GM23248 (cell line): ENCODE measurements around the gene LHCGR. TPM values are rescaled to one million over a fixed set of nuclear protein-coding genes. Genes with fewer than 3 reads are reported as not detected.

ENCODE experiments used
- DNase-seq: peaks from one replicate; pipeline ENCODE4 v3.0.0-alpha.2; 2015
- H2AFZ ChIP-seq: fragments of 200-600 bp; sonication (generic); 2 replicates; pipeline ENCODE4 v1.6.1; 2016; ENCODE audit warnings: antibody characterized with exemption
- H3F3A ChIP-seq: fragments of 200-600 bp; sonication (generic); 2 replicates; pipeline ENCODE4 v1.6.1; 2016; ENCODE audit warnings: mild to moderate bottlenecking, antibody characterized with exemption, mixed run types; ENCODE audit not compliant: insufficient read depth
- H3K27ac ChIP-seq: fragments of 200-600 bp; sonication (generic); 2 replicates; pipeline ENCODE4 v1.5.1; 2016; ENCODE audit warnings: mild to moderate bottlenecking
- H3K27me3 ChIP-seq: fragments of 200-600 bp; sonication (generic); replicated peaks from 2 replicates; pipeline ENCODE4 v1.6.1; 2016; ENCODE audit warnings: mild to moderate bottlenecking; ENCODE audit not compliant: insufficient read depth
- H3K36me3 ChIP-seq: fragments of 200-600 bp; sonication (generic); 2 replicates; pipeline ENCODE4 v1.6.1; 2016; ENCODE audit warnings: low read depth, mild to moderate bottlenecking
- H3K4me1 ChIP-seq: fragments of 200-600 bp; sonication (generic); 2 replicates; pipeline ENCODE4 v1.6.1; 2016; ENCODE audit warnings: mild to moderate bottlenecking; ENCODE audit not compliant: insufficient read depth
- H3K4me2 ChIP-seq: fragments of 200-600 bp; sonication (generic); one replicate; pipeline ENCODE4 v1.6.1; 2016; ENCODE audit warnings: mild to moderate bottlenecking; ENCODE audit not compliant: unreplicated experiment
- H3K4me3 ChIP-seq: fragments of 200-600 bp; sonication (generic); 2 replicates; pipeline ENCODE4 v1.5.1; 2016; ENCODE audit warnings: mild to moderate bottlenecking
- H3K79me2 ChIP-seq: fragments of 200-600 bp; sonication (generic); 2 replicates; pipeline ENCODE4 v1.6.1; 2016; ENCODE audit warnings: mild to moderate bottlenecking; ENCODE audit not compliant: insufficient read depth
- H3K9ac ChIP-seq: fragments of 200-600 bp; sonication (generic); 2 replicates; pipeline ENCODE4 v1.6.1; 2016; ENCODE audit warnings: mild to moderate bottlenecking
- H3K9me2 ChIP-seq: fragments of 200-600 bp; sonication (generic); 2 replicates; pipeline ENCODE4 v1.6.1; 2016; ENCODE audit warnings: mixed run types, mild to moderate bottlenecking, moderate library complexity; ENCODE audit not compliant: insufficient read depth
- H3K9me3 ChIP-seq: fragments of 200-600 bp; sonication (generic); one replicate; pipeline ENCODE4 v1.6.1; 2017; ENCODE audit warnings: low read depth
- H4K20me1 ChIP-seq: fragments of 200-600 bp; sonication (generic); 2 replicates; pipeline ENCODE4 v1.6.0; 2016; ENCODE audit not compliant: insufficient read depth
- EZH2 ChIP-seq: fragments of 200-600 bp; sonication (generic); IDR thresholded peaks from 2 replicates; pipeline ENCODE4 v1.6.1; 2018; ENCODE audit warnings: antibody characterized with exemption, mild to moderate bottlenecking; ENCODE audit not compliant: insufficient read depth, poor library complexity, severe bottlenecking
- EZH2phosphoT487 ChIP-seq: fragments of 200-600 bp; sonication (generic); IDR thresholded peaks from 2 replicates; pipeline ENCODE4 v1.6.1; 2018; ENCODE audit warnings: antibody characterized with exemption, moderate library complexity, mild to moderate bottlenecking, low read depth; ENCODE audit not compliant: insufficient read depth
- whole genome bisulfite sequencing, 2 experiments: methylation state at CpG; one replicate each; pipeline ENCODE4 v1.1.6; 2015 to 2017; ENCODE audit warnings: low lambda C conversion rate in 2 of 2, low coverage in 1 of 2; ENCODE audit errors: missing lambda C conversion rate in 2 of 2; 5-methylcytosine and 5-hydroxymethylcytosine counted together
- in situ Hi-C: fragments of 300-500 bp; cut with MboI; formaldehyde crosslinking; loops from 2 replicates; pipeline ENCODE4 v1.15.0; 2020
- polyA plus RNA-seq: library from polyadenylated mRNA; unstranded; fragments of >200 nt; fragmentation: Nextera tagmentation; extraction: Ambion mirVana; gene quantifications from 2 replicates; pipeline ENCODE4 v1.2.1, GENCODE V29; 2016
- small RNA-seq: library from RNA; depleted of rRNA; stranded (forward); fragments of <200 nt; gene quantifications from one replicate; pipeline ENCODE3, GENCODE V24; 2014; ENCODE audit warnings: low read depth, low replicate concordance
- total RNA-seq: library from RNA; depleted of rRNA; stranded (reverse); fragments of >200 nt; shearing (Covaris generic); gene quantifications from 2 replicates; pipeline ENCODE4 v1.2.3, GENCODE V29; 2014; rRNA removed

The LHCGR gene
- total and polyA plus RNA-seq, 2 experiments from 2014 or later, result not detected

DNA sequence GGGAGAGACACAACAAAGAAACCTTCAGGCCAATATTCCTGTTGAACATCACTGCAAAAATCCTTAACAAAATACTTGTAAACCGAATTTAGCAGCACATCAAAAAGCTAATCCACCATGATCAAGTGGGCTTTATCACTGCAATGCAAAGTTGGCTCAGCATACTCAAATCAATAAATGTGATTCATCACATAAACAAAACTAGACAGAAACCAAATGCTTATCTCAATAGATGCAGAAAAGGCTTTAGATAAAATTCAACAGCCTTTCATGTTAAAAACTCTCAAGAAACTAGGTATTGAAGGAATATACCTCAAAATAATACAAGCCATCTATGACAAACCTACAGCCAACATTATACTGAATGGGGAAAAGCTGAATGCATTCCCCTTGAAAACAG, 117.3 kb downstream of the LHCGR start:
- H3K4me2 ChIP-seq, result no peak overlapping the region
- no peak for TF ChIP-seq EZH2
- no peak for TF ChIP-seq EZH2phosphoT487
- no peak overlapping the region for H3K4me3 ChIP-seq
- no peaks in the 10 kb centered on the region for H3F3A ChIP-seq
- H3K9me2 ChIP-seq, result no peaks in the 10 kb centered on the region
- H3K4me1 ChIP-seq, result no peaks in the 10 kb centered on the region
- 43 to 48% methylated on average over 1 of the region's 1 CpG for WGBS, 2 experiments
- DNase-seq, result no peak
- H3K36me3 ChIP-seq, result no peaks in the 10 kb centered on the region
- H3K79me2 ChIP-seq, result no peaks in the 10 kb centered on the region
- no peak overlapping the region for H2AFZ ChIP-seq
- no peaks in the 10 kb centered on the region for H4K20me1 ChIP-seq
- in situ Hi-C loops, result no loop called here
- H3K9me3 ChIP-seq, result peaks cover 3% of the 10 kb centered on the region
- H3K27me3 ChIP-seq, result no peaks in the 10 kb centered on the region
- no peak overlapping the region for H3K9ac ChIP-seq
- no peak overlapping the region for H3K27ac ChIP-seq

Small RNA genes within 50 kb of the gene (small RNA-seq; reads per million reads assigned to genes)
- not detected for gene ELOBP3

Other genes with a start within 250 kb of the LHCGR start
- 4.9 and 5.6 TPM in 2 replicates for gene STON1, start 225.6 kb downstream of the LHCGR start, total RNA-seq
- gene STON1, start 225.6 kb downstream of the LHCGR start, polyA plus RNA-seq, result 3.0 TPM in 2 replicates
- 0.13 and 0.76 TPM in 2 replicates for gene GTF2A1L, start 137.9 kb downstream of the LHCGR start, total RNA-seq
- 0.13 and 0.27 TPM in 2 replicates for gene GTF2A1L, start 137.9 kb downstream of the LHCGR start, polyA plus RNA-seq